Tibial nerve (tissue), 4 donors: ENCODE data around the gene PXMP4. TPM values are rescaled to one million over a fixed set of nuclear protein-coding genes. Genes with fewer than 3 reads are reported as not detected.

Experiments used
- DNase-seq, 2 donors: peaks; one replicate each; pipeline ENCODE4 v3.0.0-alpha.2; 2019; ENCODE audit warnings: low spot score in 2 of 2
- H3K27ac ChIP-seq, 4 donors: fragments of 200-600 bp; sonication (generic) in 3 of 4; one replicate each; pipeline ENCODE4 v1.5.1; 2017 to 2019; ENCODE audit warnings: mild to moderate bottlenecking in 1 of 4
- H3K27me3 ChIP-seq, 2 donors: fragments of 200-600 bp; sonication (generic) in 1 of 2; one replicate each; pipeline versions ENCODE4 v1.5.1 to v1.6.0; 2017 to 2019
- H3K36me3 ChIP-seq, 3 donors: fragments of 200-600 bp; sonication (generic); one replicate each; pipeline ENCODE4 v1.5.1; 2018 to 2019
- H3K4me1 ChIP-seq, 4 donors: fragments of 200-600 bp; sonication (generic) in 3 of 4; one replicate each; pipeline ENCODE4 v1.5.1; 2017 to 2019
- H3K4me3 ChIP-seq, 4 donors: fragments of 200-600 bp; sonication (generic) in 3 of 4; one replicate each; pipeline ENCODE4 v1.5.1; 2017 to 2019; ENCODE audit warnings: mild to moderate bottlenecking in 1 of 4, moderate library complexity in 1 of 4
- H3K9me3 ChIP-seq, 4 donors: fragments of 200-600 bp; sonication (generic) in 3 of 4; one replicate each; pipeline ENCODE4 v1.5.1; 2017 to 2019
- CTCF ChIP-seq, 5 experiments: fragments of 200-600 bp in 3 of 5; fragments of 450-650 bp in 2 of 5; sonication (generic) in 3 of 5; IDR thresholded peaks; one replicate each; pipeline ENCODE4 v1.5.1; 2016 to 2019; ENCODE audit warnings: antibody characterized with exemption in 5 of 5, mild to moderate bottlenecking in 3 of 5, moderate library complexity in 2 of 5
- EP300 ChIP-seq, 2 donors: sonication (generic); formaldehyde crosslinking; IDR thresholded peaks; one replicate each; pipeline ENCODE4 v1.6.1; 2017; ENCODE audit warnings: antibody characterized with exemption in 2 of 2, mild to moderate bottlenecking in 1 of 2
- POLR2A ChIP-seq, 2 donors: fragments of 450-650 bp; IDR thresholded peaks; one replicate each; pipeline ENCODE4 v1.6.1; 2017; ENCODE audit warnings: antibody characterized with exemption in 2 of 2, mild to moderate bottlenecking in 2 of 2, moderate library complexity in 2 of 2
- WGBS, 2 donors: methylation state at CpG; one replicate each; pipeline ENCODE4 v1.1.5; 2018; 5-methylcytosine and 5-hydroxymethylcytosine counted together
- total RNA-seq, 4 donors: library from RNA; depleted of rRNA; stranded (reverse); fragments of >200 nt; gene quantifications; one replicate each; pipeline ENCODE4 v1.1.0, GENCODE V29; 2016

The PXMP4 gene
- total RNA-seq, 4 donors from 2014 or later = 5.1 to 9.6 (median 8.6) TPM

DNA sequence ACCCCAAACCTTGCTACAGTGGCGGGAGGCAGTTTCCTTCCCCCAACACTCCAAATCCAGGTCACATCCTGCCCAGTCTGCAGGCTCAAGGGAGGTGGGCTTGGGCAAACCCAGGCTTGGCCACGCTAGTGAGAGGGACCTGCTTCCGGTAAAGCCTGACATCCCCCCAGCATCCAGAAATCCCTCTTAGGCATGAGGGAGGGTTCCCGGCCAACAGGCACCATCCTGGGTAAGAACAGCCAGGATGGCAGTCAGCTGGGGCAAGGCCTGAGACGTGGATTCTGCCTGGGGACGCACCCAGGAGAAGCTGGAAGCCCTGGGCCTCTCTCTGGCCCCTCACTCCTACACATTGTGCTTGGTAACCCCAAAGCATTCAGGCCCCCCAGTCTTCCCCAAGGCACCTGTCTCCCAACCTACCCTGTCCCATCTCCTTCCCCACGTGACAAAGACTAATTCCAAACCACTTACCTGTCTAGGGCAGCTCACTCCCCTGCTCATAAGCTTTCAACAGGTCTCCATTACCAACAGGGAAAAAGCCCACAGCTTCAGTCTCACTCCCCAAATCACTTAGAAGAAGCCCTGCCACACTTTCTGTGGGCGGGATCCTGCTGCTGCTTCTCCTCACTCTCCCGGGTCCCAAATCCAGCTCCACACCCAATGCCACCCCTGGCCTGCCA, 55.9 kb downstream of the PXMP4 start:
- Histone ChIP-seq H3K27me3 (no peaks in the 10 kb centered on the region), H3K9me3 (no peaks in the 10 kb centered on the region), H3K4me1 (peaks cover 0 to 49% (median 16%) of the 10 kb centered on the region in 4 donors), H3K4me3 (peak overlapping the region; percentile 56 to 93 (median 66)), H3K27ac (peak overlapping the region; percentile 71 to 94 (median 92)), H3K36me3 (peaks cover 0 to 21% (median 0%) of the 10 kb centered on the region in 3 donors)
- 33 to 39% methylated on average over 8 to 9 of the region's 9 CpGs for WGBS, 2 donors
- TF ChIP-seq POLR2A (IDR thresholded peaks at IDR 0.05) = no peak
- TF ChIP-seq EP300 (IDR thresholded peaks at IDR 0.05) = no peak
- TF ChIP-seq CTCF (IDR thresholded peaks at IDR 0.05) = no peak
- DNase-seq = no peak

DNA sequence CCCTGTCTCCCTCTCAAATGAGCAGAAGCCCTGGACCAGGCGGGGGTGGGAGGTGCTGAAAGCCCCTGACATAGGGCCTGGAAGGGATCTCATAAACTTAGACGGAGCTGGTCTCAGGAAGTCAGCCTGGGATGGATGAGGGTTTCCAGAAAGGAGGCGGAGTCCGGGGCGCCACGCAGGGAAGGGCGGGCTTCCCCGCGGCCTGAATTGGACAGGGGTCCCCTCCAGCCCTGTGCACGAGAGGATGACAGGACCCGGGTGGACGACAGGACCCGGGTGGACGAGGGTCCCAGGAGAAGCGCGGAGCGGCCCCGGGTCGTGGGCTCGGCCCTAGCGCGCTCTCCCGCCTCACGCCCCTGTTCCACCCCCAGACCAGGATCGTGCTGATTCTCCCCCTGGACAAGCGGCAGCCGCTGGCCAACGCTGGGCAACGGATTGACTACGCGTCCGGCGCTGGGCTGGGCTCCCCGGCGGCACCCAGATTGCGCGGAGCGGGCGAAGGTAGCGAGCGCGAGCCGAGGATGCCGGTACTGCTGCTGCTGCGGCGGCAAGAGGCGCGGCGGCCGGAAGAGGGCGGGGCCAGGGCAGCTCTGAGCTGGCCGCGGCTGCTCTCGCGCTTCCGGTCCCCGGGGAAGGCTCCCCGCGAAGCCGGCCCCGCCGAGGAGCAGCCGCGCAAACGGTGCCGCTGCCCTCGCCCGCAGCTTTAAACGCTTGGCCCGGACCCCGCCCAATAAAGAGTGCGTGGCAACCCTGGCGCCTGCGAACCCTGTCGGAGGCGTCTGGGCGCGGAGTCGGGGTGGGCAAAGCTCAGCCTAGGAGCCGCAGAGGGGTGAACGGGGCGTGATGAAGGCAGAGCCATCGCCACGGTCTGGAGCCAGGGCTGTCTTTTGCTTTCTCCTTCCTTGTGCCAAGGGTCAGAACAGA, 56.7 kb downstream of the PXMP4 start:
- WGBS, 2 donors = 0% methylated on average over 52 to 74 of the region's 84 CpGs

DNA sequence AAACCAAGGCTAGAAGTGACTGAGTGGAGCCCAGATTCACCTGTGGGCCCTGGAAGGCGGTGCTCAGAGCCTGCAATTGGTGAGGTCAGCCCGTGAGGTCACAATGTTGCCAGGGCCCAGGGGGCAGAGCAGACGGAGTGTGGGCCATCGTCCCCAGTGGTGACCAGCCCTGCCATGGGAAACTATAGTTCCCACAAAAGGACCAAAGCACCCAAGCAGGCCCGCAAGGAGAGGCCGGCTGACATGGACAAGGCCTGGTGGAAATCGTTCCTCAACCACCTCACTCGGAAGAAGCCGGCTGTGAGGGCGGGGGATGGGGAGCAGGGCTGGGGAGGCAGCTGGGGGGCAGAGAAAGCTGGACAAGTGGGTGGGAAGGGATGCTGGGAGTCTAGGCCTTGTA, 57.9 kb downstream of the PXMP4 start, which contains the start of gene C20orf144:
C20orf144 (plus strand) TSS at position 156 of the 400 bp plus-strand sequence; CDS start at position 175, 19 bp downstream.
- WGBS, 2 donors = 93 to 95% methylated on average over 10 of the region's 10 CpGs
- DNase-seq = no peak

More for the DNA sequence above, 56.7 kb downstream of the PXMP4 start:
- Histone ChIP-seq H3K27me3 (no peaks in the 10 kb centered on the region), H3K9me3 (no peaks in the 10 kb centered on the region), H3K27ac (peak overlapping the region; percentile 71 to 94 (median 92)), H3K4me1 (peaks cover 0 to 49% (median 16%) of the 10 kb centered on the region in 4 donors), H3K4me3 (peak overlapping the region; percentile 56 to 93 (median 66)), H3K36me3 (peaks cover 0 to 22% (median 0%) of the 10 kb centered on the region in 3 donors)
- peak in 2 of 5 experiments; percentile 36 to 37 for TF ChIP-seq CTCF (IDR thresholded peaks at IDR 0.05)
- peak in 1 of 2 donors; percentile 82 for TF ChIP-seq EP300 (IDR thresholded peaks at IDR 0.05)
- TF ChIP-seq POLR2A (IDR thresholded peaks at IDR 0.05) = peak; percentile 29 to 68
- DNase-seq = peak in 1 of 2 donors; percentile 58

GRCh38 chr20:33660685-33661058, 59.4 kb downstream of the PXMP4 start:
- Histone ChIP-seq H3K27me3 (no peaks in the 10 kb centered on the region), H3K4me3 (no peak overlapping the region), H3K9me3 (no peaks in the 10 kb centered on the region), H3K36me3 (peaks cover 0 to 46% (median 0%) of the 10 kb centered on the region in 3 donors), H3K4me1 (peaks cover 0 to 24% (median 3%) of the 10 kb centered on the region in 4 donors), H3K27ac (no peak overlapping the region)
- TF ChIP-seq CTCF (IDR thresholded peaks at IDR 0.05) = no peak
- TF ChIP-seq EP300 (IDR thresholded peaks at IDR 0.05) = no peak
- TF ChIP-seq POLR2A (IDR thresholded peaks at IDR 0.05) = no peak
- no peak for DNase-seq
- 78 to 92% methylated on average over 7 of the region's 7 CpGs for WGBS, 2 donors

More for the DNA sequence above, 57.9 kb downstream of the PXMP4 start, which contains the start of gene C20orf144:
- H3K36me3 ChIP-seq = peaks cover 0 to 34% (median 0%) of the 10 kb centered on the region in 3 donors
- no peaks in the 10 kb centered on the region for H3K27me3 ChIP-seq
- peak within 1 kb of the TSS; percentile 56 to 93 (median 66) for H3K4me3 ChIP-seq
- no peaks in the 10 kb centered on the region for H3K9me3 ChIP-seq
- H3K27ac ChIP-seq = peak within 1 kb of the TSS; percentile 71 to 94 (median 92)
- peaks cover 0 to 37% (median 9%) of the 10 kb centered on the region in 4 donors for H3K4me1 ChIP-seq
- TF ChIP-seq CTCF (IDR thresholded peaks at IDR 0.05) (no peak), POLR2A (IDR thresholded peaks at IDR 0.05) (no peak), EP300 (IDR thresholded peaks at IDR 0.05) (no peak)
